ENCODE data around the gene CABLES2.

GRCh38 chr20:62451156-62451767 is 44.2 kb upstream of the CABLES2 start:
- TF ChIP-seq, protein P1, sequence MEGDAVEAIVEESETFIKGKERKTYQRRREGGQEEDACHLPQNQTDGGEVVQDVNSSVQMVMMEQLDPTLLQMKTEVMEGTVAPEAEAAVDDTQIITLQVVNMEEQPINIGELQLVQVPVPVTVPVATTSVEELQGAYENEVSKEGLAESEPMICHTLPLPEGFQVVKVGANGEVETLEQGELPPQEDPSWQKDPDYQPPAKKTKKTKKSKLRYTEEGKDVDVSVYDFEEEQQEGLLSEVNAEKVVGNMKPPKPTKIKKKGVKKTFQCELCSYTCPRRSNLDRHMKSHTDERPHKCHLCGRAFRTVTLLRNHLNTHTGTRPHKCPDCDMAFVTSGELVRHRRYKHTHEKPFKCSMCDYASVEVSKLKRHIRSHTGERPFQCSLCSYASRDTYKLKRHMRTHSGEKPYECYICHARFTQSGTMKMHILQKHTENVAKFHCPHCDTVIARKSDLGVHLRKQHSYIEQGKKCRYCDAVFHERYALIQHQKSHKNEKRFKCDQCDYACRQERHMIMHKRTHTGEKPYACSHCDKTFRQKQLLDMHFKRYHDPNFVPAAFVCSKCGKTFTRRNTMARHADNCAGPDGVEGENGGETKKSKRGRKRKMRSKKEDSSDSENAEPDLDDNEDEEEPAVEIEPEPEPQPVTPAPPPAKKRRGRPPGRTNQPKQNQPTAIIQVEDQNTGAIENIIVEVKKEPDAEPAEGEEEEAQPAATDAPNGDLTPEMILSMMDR (IDR thresholded peaks at IDR 0.05), result no peak
- TF ChIP-seq POLR2A (IDR thresholded peaks at IDR 0.05), result no peak
